ENCODE data around the gene SHC2. TPM values are rescaled to one million over a fixed set of nuclear protein-coding genes. Genes with fewer than 3 reads are reported as not detected.

Gene SHC2
- total and polyA plus RNA-seq, 2 experiments from 2014 or later = 50.8 to 111 TPM

DNA sequence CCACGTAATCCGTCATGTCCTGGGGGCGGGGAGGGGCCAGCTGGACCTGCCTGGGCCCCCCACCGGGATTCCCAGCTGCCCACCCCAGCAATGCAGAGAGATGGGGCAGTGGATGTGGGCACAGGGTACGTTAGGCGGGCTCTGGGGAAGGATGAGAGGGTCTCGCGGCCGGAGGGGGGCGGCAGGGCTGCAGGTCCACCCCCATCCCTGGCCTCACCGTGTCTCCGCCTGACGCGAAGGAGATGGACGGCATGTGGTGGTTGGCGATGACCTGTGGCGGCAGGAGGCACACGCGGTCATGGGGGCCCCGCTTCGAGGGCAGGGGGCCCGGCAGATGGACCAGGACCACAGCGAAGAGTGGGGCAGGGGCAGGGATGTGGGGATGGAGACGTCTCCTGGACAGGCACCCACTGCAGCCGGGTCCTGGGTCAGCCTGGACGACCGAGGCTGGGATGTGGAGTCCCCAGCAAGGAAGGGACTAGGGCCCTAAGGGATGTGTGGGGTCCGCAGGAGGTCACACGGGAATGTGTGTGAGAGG lies 24.4 kb downstream of the SHC2 start:
- H3K36me3 ChIP-seq (replicated peaks; ENCODE audit: insufficient read depth, low read depth) = no peaks in the 10 kb centered on the region
- WGBS (ENCODE audit: low lambda C conversion rate, missing lambda C conversion rate) = 95% methylated on average over 22 of the region's 29 CpGs
- no peak overlapping the region for H3K4me3 ChIP-seq

DNA sequence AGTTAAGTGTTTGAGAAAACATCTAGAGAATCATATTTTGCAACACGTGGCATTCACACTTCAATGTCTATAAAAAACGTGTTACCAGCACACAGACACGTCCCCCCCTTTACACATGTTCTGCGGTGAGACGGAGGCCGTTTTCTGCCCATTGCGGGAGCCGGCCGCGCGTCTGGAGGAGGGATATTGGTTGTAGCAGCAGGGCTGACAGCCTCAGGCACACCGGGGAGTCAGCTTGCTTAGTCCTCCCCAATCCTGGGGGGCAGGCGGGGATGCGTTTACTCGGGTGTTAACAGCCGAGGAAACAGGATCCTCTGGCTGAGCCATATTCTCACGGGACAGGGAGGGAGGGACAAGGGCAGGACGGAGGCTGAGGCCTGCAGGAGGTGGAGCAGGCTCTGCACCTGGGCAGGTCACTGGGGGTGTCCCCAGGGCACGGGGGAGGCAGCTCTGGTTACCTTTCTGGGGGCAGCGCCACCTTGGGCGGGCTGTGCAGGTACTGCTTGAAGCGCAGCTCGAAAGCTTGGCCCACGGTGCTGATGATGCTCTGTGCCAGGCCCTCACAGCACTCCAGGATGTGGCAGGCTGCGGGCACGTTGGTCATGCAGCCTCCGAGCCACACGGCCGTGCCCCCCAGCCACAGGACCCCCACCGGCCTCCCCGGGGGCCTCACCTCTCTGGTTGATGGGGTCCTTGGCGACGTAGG lies 25.0 kb downstream of the SHC2 start:
- no peak for DNase-seq (ENCODE audit: low spot score)
- no peaks in the 10 kb centered on the region for H3K4me1 ChIP-seq (ENCODE audit: insufficient read depth)
- H3K79me2 ChIP-seq = no peaks in the 10 kb centered on the region
- 85% methylated on average over 29 of the region's 33 CpGs for WGBS (ENCODE audit: low lambda C conversion rate, missing lambda C conversion rate)
- no peak overlapping the region for H3K4me3 ChIP-seq
- no peak for TF ChIP-seq EZH2 (IDR thresholded peaks at IDR 0.05; ENCODE audit: borderline replicate concordance)
- TF ChIP-seq, protein P1, sequence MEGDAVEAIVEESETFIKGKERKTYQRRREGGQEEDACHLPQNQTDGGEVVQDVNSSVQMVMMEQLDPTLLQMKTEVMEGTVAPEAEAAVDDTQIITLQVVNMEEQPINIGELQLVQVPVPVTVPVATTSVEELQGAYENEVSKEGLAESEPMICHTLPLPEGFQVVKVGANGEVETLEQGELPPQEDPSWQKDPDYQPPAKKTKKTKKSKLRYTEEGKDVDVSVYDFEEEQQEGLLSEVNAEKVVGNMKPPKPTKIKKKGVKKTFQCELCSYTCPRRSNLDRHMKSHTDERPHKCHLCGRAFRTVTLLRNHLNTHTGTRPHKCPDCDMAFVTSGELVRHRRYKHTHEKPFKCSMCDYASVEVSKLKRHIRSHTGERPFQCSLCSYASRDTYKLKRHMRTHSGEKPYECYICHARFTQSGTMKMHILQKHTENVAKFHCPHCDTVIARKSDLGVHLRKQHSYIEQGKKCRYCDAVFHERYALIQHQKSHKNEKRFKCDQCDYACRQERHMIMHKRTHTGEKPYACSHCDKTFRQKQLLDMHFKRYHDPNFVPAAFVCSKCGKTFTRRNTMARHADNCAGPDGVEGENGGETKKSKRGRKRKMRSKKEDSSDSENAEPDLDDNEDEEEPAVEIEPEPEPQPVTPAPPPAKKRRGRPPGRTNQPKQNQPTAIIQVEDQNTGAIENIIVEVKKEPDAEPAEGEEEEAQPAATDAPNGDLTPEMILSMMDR (IDR thresholded peaks at IDR 0.05; ENCODE audit: poor library complexity) = no peak
- TF ChIP-seq EZH2phosphoT487 (IDR thresholded peaks at IDR 0.05; ENCODE audit: low read depth, severe bottlenecking, unreplicated experiment) = no peak
- H3K27ac ChIP-seq = no peak overlapping the region
- H2AFZ ChIP-seq = no peak overlapping the region
- H3K4me2 ChIP-seq = no peak overlapping the region
- H4K20me1 ChIP-seq (ENCODE audit: insufficient read depth, poor library complexity, severe bottlenecking) = no peaks in the 10 kb centered on the region
- no peaks in the 10 kb centered on the region for H3K9me2 ChIP-seq (replicated peaks; ENCODE audit: insufficient read depth)
- H3K27me3 ChIP-seq = no peaks in the 10 kb centered on the region
- no peaks in the 10 kb centered on the region for H3K9me3 ChIP-seq (ENCODE audit: low read depth)
- no peaks in the 10 kb centered on the region for H3K36me3 ChIP-seq (replicated peaks; ENCODE audit: insufficient read depth, low read depth)

More for the DNA sequence above, 24.4 kb downstream of the SHC2 start:
- DNase-seq (ENCODE audit: low spot score) = no peak
- no peak overlapping the region for H3K27ac ChIP-seq
- H3K4me2 ChIP-seq = no peak overlapping the region
- no peaks in the 10 kb centered on the region for H4K20me1 ChIP-seq (ENCODE audit: insufficient read depth, poor library complexity, severe bottlenecking)
- no peak overlapping the region for H2AFZ ChIP-seq
- no peaks in the 10 kb centered on the region for H3K79me2 ChIP-seq
- H3K4me1 ChIP-seq (ENCODE audit: insufficient read depth) = no peaks in the 10 kb centered on the region
- no peaks in the 10 kb centered on the region for H3K27me3 ChIP-seq
- TF ChIP-seq, protein P1 (IDR thresholded peaks at IDR 0.05; ENCODE audit: poor library complexity) = no peak
- no peak for TF ChIP-seq EZH2phosphoT487 (IDR thresholded peaks at IDR 0.05; ENCODE audit: low read depth, severe bottlenecking, unreplicated experiment)
- no peak for TF ChIP-seq EZH2 (IDR thresholded peaks at IDR 0.05; ENCODE audit: borderline replicate concordance)
- H3K9me2 ChIP-seq (replicated peaks; ENCODE audit: insufficient read depth) = no peaks in the 10 kb centered on the region
- H3K9me3 ChIP-seq (ENCODE audit: low read depth) = no peaks in the 10 kb centered on the region

DNA sequence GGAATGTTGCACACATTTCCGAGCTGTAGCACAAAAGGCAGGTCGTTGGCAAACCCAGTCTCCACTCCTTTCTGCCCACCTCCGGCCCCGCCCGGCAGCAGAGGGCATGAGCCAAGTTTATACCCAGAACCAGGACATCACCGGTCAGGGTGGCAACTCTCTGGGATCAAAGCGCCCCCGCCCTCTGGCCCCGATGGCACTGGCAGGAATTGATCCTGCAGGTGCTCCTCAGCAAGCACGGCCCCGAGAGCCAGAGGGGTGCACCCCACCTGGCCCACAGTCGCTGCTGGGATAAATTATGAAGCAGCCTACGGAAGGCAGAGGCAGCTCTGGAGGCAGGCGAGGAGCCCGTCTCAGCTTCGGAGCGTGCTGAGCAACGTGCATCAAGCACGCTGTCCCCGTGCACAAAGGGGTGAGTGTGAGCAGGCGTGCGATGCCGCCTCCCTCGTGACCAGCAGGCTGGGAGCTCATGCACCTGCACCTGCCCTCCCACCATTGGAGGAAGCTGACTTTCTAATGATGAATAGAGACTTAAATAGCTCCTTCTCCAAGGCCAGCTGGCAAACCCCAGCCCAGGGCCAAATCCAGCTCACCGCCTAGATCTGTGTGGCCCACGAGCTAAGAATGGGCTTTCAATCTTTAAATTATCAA lies 25.7 kb downstream of the SHC2 start:
- Histone ChIP-seq H3K9me2 (replicated peaks; ENCODE audit: insufficient read depth) (no peaks in the 10 kb centered on the region), H2AFZ (no peak overlapping the region), H3K4me3 (no peak overlapping the region), H3K36me3 (replicated peaks; ENCODE audit: insufficient read depth, low read depth) (no peaks in the 10 kb centered on the region), H3K4me2 (no peak overlapping the region), H3K9me3 (ENCODE audit: low read depth) (no peaks in the 10 kb centered on the region), H3K79me2 (no peaks in the 10 kb centered on the region), H4K20me1 (ENCODE audit: insufficient read depth, poor library complexity, severe bottlenecking) (no peaks in the 10 kb centered on the region), H3K4me1 (ENCODE audit: insufficient read depth) (no peaks in the 10 kb centered on the region), H3K27me3 (no peaks in the 10 kb centered on the region), H3K27ac (no peak overlapping the region)
- WGBS (ENCODE audit: low lambda C conversion rate, missing lambda C conversion rate) = 94% methylated on average over 26 of the region's 26 CpGs
- TF ChIP-seq EZH2phosphoT487 (IDR thresholded peaks at IDR 0.05; ENCODE audit: low read depth, severe bottlenecking, unreplicated experiment) = no peak
- TF ChIP-seq, protein P1 (IDR thresholded peaks at IDR 0.05; ENCODE audit: poor library complexity) = no peak
- TF ChIP-seq EZH2 (IDR thresholded peaks at IDR 0.05; ENCODE audit: borderline replicate concordance) = no peak
- DNase-seq (ENCODE audit: low spot score) = no peak

Measured in hepatocyte (in vitro differentiated cells).